Activated T-helper 9 cell treated with anti-CD3 and anti-CD28 coated beads, Interleukin-2, amount 50 U/mL, for 16 hours (primary cell): ENCODE results near the gene RIN3.

Experiments used
- DNase-seq: peaks from one replicate; pipeline ENCODE4 v3.0.0-alpha.2; 2020; ENCODE audit warnings: low read depth

The RIN3 gene

GRCh38 chr14:92575061-92575747 lies 61.6 kb downstream of the RIN3 start:
- no peak for DNase-seq

- DNase-seq = no peak
Measured at GRCh38 chr14:92575748-92576303, 62.2 kb downstream of the RIN3 start.

GRCh38 chr14:92577321-92577742 lies 63.8 kb downstream of the RIN3 start:
- no peak for DNase-seq

- DNase-seq = no peak
Measured at GRCh38 chr14:92578511-92578910, 64.9 kb downstream of the RIN3 start.

- no peak for DNase-seq
Measured at GRCh38 chr14:92579244-92579936, 65.8 kb downstream of the RIN3 start.

- DNase-seq = no peak
Measured at GRCh38 chr14:92581206-92581605, 67.6 kb downstream of the RIN3 start.

- DNase-seq = no peak
Measured at GRCh38 chr14:92581966-92582566, 68.5 kb downstream of the RIN3 start.

- no peak for DNase-seq
Measured at GRCh38 chr14:92582706-92583452, 69.3 kb downstream of the RIN3 start.

- DNase-seq = no peak
Measured at GRCh38 chr14:92584220-92584619, 70.6 kb downstream of the RIN3 start.

GRCh38 chr14:92584816-92585215 lies 71.2 kb downstream of the RIN3 start:
- DNase-seq = no peak

- no peak for DNase-seq
Measured at GRCh38 chr14:92585981-92586937, 72.7 kb downstream of the RIN3 start.

- DNase-seq = no peak
Measured at GRCh38 chr14:92586963-92587699, 73.5 kb downstream of the RIN3 start.

GRCh38 chr14:92587700-92588085 lies 74.1 kb downstream of the RIN3 start:
- no peak for DNase-seq

GRCh38 chr14:92589213-92589852 lies 75.8 kb downstream of the RIN3 start:
- DNase-seq = no peak

GRCh38 chr14:92590176-92590575 lies 76.6 kb downstream of the RIN3 start:
- DNase-seq = no peak

- DNase-seq = no peak
Measured at GRCh38 chr14:92590941-92591340, 77.4 kb downstream of the RIN3 start.

- no peak for DNase-seq
Measured at GRCh38 chr14:92591346-92591745, 77.8 kb downstream of the RIN3 start.

- DNase-seq = no peak
Measured at GRCh38 chr14:92595267-92595666, 81.7 kb downstream of the RIN3 start.

GRCh38 chr14:92596331-92596907 lies 82.8 kb downstream of the RIN3 start:
- DNase-seq = no peak
